H1 (cell line): ENCODE measurements around the gene INPP4B. TPM values are rescaled to one million over a fixed set of nuclear protein-coding genes. Genes with fewer than 3 reads are reported as not detected.

Experiments
- CTCF ChIA-PET: fragments of 300-600 bp; sonication (Branson Sonifier 250); formaldehyde crosslinking; loops from one replicate; lab custom pipeline; 2021; ENCODE audit not compliant: partially characterized antibody; lab: Charles Lee
- POLR2A ChIA-PET: fragments of 300-600 bp; sonication (Branson Sonifier 250); formaldehyde crosslinking; loops from one replicate; lab custom pipeline; 2021; ENCODE audit warnings: inconsistent platforms; ENCODE audit not compliant: partially characterized antibody; lab: Charles Lee
- DNase-seq, 2 experiments: peaks; one replicate each; pipeline versions ENCODE4 v3.0.0 to v3.0.0-alpha.2; 2010 to 2022; ENCODE audit warnings: low spot score in 2 of 2, low read depth in 1 of 2, mixed read lengths in 1 of 2
- FAIRE-seq: peaks from 2 replicates; lab custom pipeline; 2011; peaks lifted over from hg19 to GRCh38; lab: Jason Lieb, UNC
- H2AFZ ChIP-seq: 2 replicates; pipeline ENCODE4 v1.8.1; 2012; ENCODE audit warnings: low read length, inconsistent platforms
- H2AK5ac ChIP-seq: 2 replicates; pipeline ENCODE4 v1.6.1; 2013; ENCODE audit warnings: low read depth, low read length
- H2BK120ac ChIP-seq: replicated peaks from 2 replicates; pipeline ENCODE3; 2013; ENCODE audit warnings: low read depth, low read length, inconsistent platforms
- H2BK12ac ChIP-seq: 2 replicates; pipeline ENCODE4 v1.6.1; 2013; ENCODE audit warnings: low read depth, low read length
- H2BK15ac ChIP-seq: 2 replicates; pipeline ENCODE4 v1.6.1; 2013; ENCODE audit warnings: low read length
- H2BK20ac ChIP-seq: 2 replicates; pipeline ENCODE4 v1.6.1; 2013; ENCODE audit warnings: low read length
- H2BK5ac ChIP-seq: 2 replicates; pipeline ENCODE4 v1.6.1; 2013; ENCODE audit warnings: low read depth, low read length
- H3K14ac ChIP-seq: 2 replicates; pipeline ENCODE4 v1.6.1; 2013; ENCODE audit warnings: inconsistent platforms; ENCODE audit not compliant: insufficient read length
- H3K18ac ChIP-seq: 2 replicates; pipeline ENCODE4 v1.6.1; 2013; ENCODE audit warnings: low read length; ENCODE audit errors: extremely low read depth
- H3K23ac ChIP-seq: 2 replicates; pipeline ENCODE4 v1.6.1; 2013; ENCODE audit warnings: inconsistent platforms; ENCODE audit not compliant: insufficient read length
- H3K23me2 ChIP-seq: 2 replicates; pipeline ENCODE4 v1.6.1; 2013; ENCODE audit warnings: low read depth, low read length
- H3K27ac ChIP-seq: 2 replicates; pipeline ENCODE4 v1.6.1; 2011; ENCODE audit warnings: low read depth, low read length, inconsistent platforms
- H3K27me3 ChIP-seq, 4 experiments: replicated peaks in 1 of 4; 1 replicate in 1 of 4; 2 replicates in 3 of 4; pipeline versions ENCODE4 v1.6.1 to v1.8.1; 2011 to 2013; ENCODE audit warnings: low read length in 3 of 4, mild to moderate bottlenecking in 3 of 4, inconsistent platforms in 2 of 4, mixed read lengths in 2 of 4, moderate library complexity in 1 of 4; ENCODE audit not compliant: control insufficient read depth in 3 of 4, insufficient read depth in 3 of 4; ENCODE audit errors: extremely low read depth in 1 of 4
- H3K36me3 ChIP-seq, 4 experiments: 2 replicates each; pipeline versions ENCODE4 v1.6.1 to v1.8.1; 2011 to 2013; ENCODE audit warnings: mild to moderate bottlenecking in 4 of 4, low read length in 3 of 4, moderate library complexity in 2 of 4, control low read depth in 1 of 4, inconsistent platforms in 1 of 4; ENCODE audit not compliant: insufficient read depth in 4 of 4, control insufficient read depth in 2 of 4
- H3K4ac ChIP-seq: replicated peaks from 2 replicates; pipeline ENCODE3; 2013; ENCODE audit warnings: low read length, low read depth, mixed read lengths, inconsistent platforms; ENCODE audit not compliant: insufficient read length
- H3K4me1 ChIP-seq, 4 experiments: replicated peaks in 1 of 4; 1 replicate in 1 of 4; 2 replicates in 3 of 4; pipeline versions ENCODE4 v1.6.1 to v1.8.1; 2011 to 2013; ENCODE audit warnings: low read length in 3 of 4, inconsistent platforms in 2 of 4, mixed read lengths in 1 of 4; ENCODE audit not compliant: insufficient read depth in 4 of 4, control insufficient read depth in 3 of 4
- H3K4me2 ChIP-seq, 2 experiments: 2 replicates each; pipeline versions ENCODE4 v1.6.1 to v1.8.1; 2011 to 2013; ENCODE audit warnings: low read depth in 2 of 2, low read length in 2 of 2, control low read depth in 1 of 2, inconsistent platforms in 1 of 2, mild to moderate bottlenecking in 1 of 2; ENCODE audit not compliant: insufficient read depth in 1 of 2
- H3K4me3 ChIP-seq, 4 experiments: fragments of 200-600, 300-600 bp in 1 of 4; sonication (generic), shearing (Covaris generic), sonication (Bioruptor Twin) in 1 of 4; 2 replicates each; pipeline versions ENCODE4 v1.5.1 to v1.8.1; 2011 to 2016; ENCODE audit warnings: low read length in 4 of 4, low read depth in 3 of 4, control low read depth in 2 of 4, inconsistent platforms in 2 of 4, mild to moderate bottlenecking in 2 of 4, mixed read lengths in 1 of 4, moderate library complexity in 1 of 4; ENCODE audit not compliant: insufficient read depth in 2 of 4; ENCODE audit errors: extremely low read depth in 1 of 4
- H3K56ac ChIP-seq: replicated peaks from 2 replicates; pipeline ENCODE3; 2013; ENCODE audit warnings: low read depth, mild to moderate bottlenecking, mixed read lengths, low read length, inconsistent platforms; ENCODE audit not compliant: insufficient read length
- H3K79me1 ChIP-seq: 2 replicates; pipeline ENCODE4 v1.6.1; 2013; ENCODE audit warnings: low read depth, low read length, control low read depth
- H3K79me2 ChIP-seq, 2 experiments: 2 replicates each; pipeline versions ENCODE4 v1.6.1 to v1.8.1; 2012 to 2013; ENCODE audit warnings: low read length in 2 of 2, mild to moderate bottlenecking in 2 of 2, inconsistent platforms in 1 of 2; ENCODE audit not compliant: insufficient read depth in 2 of 2, control insufficient read depth in 1 of 2
- H3K9ac ChIP-seq, 4 experiments: replicated peaks in 1 of 4; 1 replicate in 1 of 4; 2 replicates in 3 of 4; pipeline versions ENCODE4 v1.6.1 to v1.8.1; 2011 to 2013; ENCODE audit warnings: low read depth in 3 of 4, low read length in 3 of 4, control low read depth in 2 of 4, mild to moderate bottlenecking in 2 of 4, moderate library complexity in 2 of 4, inconsistent platforms in 1 of 4; ENCODE audit errors: extremely low read depth in 1 of 4
- H3K9me3 ChIP-seq, 2 experiments: 2 replicates each; pipeline versions ENCODE4 v1.6.1 to v1.8.1; 2012 to 2013; ENCODE audit warnings: mild to moderate bottlenecking in 2 of 2, moderate library complexity in 2 of 2, control low read depth in 1 of 2, inconsistent platforms in 1 of 2, low read depth in 1 of 2, low read length in 1 of 2, mixed read lengths in 1 of 2; ENCODE audit not compliant: insufficient read depth in 2 of 2
- H4K20me1 ChIP-seq, 2 experiments: replicated peaks in 1 of 2; 2 replicates each; pipeline versions ENCODE3 to v1.8.1; 2011 to 2013; ENCODE audit warnings: inconsistent platforms in 2 of 2, low read length in 2 of 2, mild to moderate bottlenecking in 1 of 2; ENCODE audit not compliant: insufficient read depth in 2 of 2, control insufficient read depth in 1 of 2
- H4K5ac ChIP-seq: 2 replicates; pipeline ENCODE4 v1.6.1; 2013; ENCODE audit warnings: low read length, low read depth, mixed read lengths, inconsistent platforms; ENCODE audit not compliant: insufficient read length
- H4K8ac ChIP-seq: 2 replicates; pipeline ENCODE4 v1.8.0; 2013; ENCODE audit warnings: mild to moderate bottlenecking, moderate library complexity, low read length, inconsistent platforms; ENCODE audit not compliant: insufficient read depth; ENCODE audit errors: extremely low read depth
- H4K91ac ChIP-seq: replicated peaks from 2 replicates; pipeline ENCODE3; 2013; ENCODE audit warnings: low read length, mixed read lengths, inconsistent platforms; ENCODE audit not compliant: insufficient read length
- GABPA ChIP-seq: IDR thresholded peaks from 2 replicates; pipeline ENCODE4 v1.6.1; 2011; ENCODE audit warnings: mild to moderate bottlenecking, low read length, moderate library complexity, borderline replicate concordance; ENCODE audit not compliant: insufficient read depth
- WGBS, 2 experiments: shearing (Covaris generic) in 1 of 2; methylation state at CpG; one replicate each; pipeline versions ENCODE4 v1.1.6 to v1.1.7; 2013 to 2015; ENCODE audit warnings: low lambda C conversion rate in 2 of 2, mixed read lengths in 2 of 2, inconsistent platforms in 1 of 2, low coverage in 1 of 2, missing lambda C conversion rate in 1 of 2; ENCODE audit not compliant: insufficient replicate concordance in 2 of 2, insufficient coverage in 1 of 2, insufficient read length in 1 of 2; ENCODE audit errors: extremely low coverage in 1 of 2, missing lambda C conversion rate in 1 of 2; 5-methylcytosine and 5-hydroxymethylcytosine counted together
- polyA plus RNA-seq, 7 experiments: library from polyadenylated mRNA; depleted of rRNA in 3 of 7; stranded (reverse) in 5 of 7; unstranded in 2 of 7; fragments of >200 nt in 5 of 7; fragments of 200-250 nt in 2 of 7; gene quantifications; 1 replicate in 5 of 7; 2 replicates in 1 of 7; 4 replicates in 1 of 7; pipeline versions ENCODE4 v1.2.1 to v1.2.3, GENCODE V29; 2011 to 2013; ENCODE audit warnings: missing spikeins in 2 of 7, mixed read lengths in 2 of 7
- total RNA-seq: library from RNA; stranded (reverse); fragmentation: NEBNext Ultra II Directional; extraction: Animal tissue kit (Norgen Biotek cat#: 25700); gene quantifications from 2 replicates; pipeline ENCODE4 v1.2.1, GENCODE V29; 2021

Gene INPP4B
- total and polyA plus RNA-seq, 2 of the 8 experiments (the other 6 are each of a cell fraction or from before 2014, with no cell fraction given): 0.11 to 0.54 TPM

DNA sequence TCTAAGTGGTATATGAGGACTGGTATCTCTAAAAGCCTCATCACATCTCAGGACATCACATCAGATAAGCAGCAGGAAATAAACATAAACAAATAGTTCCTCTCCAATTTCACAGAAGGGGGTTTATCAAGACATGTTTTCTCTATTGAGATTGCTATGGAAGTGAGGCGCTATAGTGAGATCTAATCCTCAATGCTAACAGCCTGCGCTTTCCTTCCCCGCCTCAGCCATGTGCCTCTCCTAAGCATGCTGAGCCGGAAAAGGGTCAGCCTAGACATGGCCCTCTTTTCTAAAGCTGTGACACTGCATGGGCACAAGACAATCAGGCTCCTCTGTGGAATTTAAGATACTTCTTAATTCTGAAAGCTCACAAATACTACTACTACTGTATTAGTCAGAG is 286.1 kb downstream of the INPP4B start:
- Histone ChIP-seq H3K18ac (no peak overlapping the region), H3K4ac (no peak overlapping the region), H3K79me2 (no peaks in the 10 kb centered on the region), H3K14ac (no peak overlapping the region), H3K4me3 (no peak overlapping the region), H4K91ac (no peak overlapping the region), H3K23me2 (no peaks in the 10 kb centered on the region), H2BK12ac (no peak overlapping the region), H3K36me3 (no peaks in the 10 kb centered on the region), H3K79me1 (no peaks in the 10 kb centered on the region), H4K5ac (no peak overlapping the region), H3K27ac (no peak overlapping the region), H4K8ac (no peak overlapping the region), H4K20me1 (no peaks in the 10 kb centered on the region), H2AFZ (no peak overlapping the region), H3K4me2 (no peak overlapping the region), H2BK20ac (no peak overlapping the region), H2BK15ac (no peak overlapping the region), H3K23ac (no peak overlapping the region), H3K27me3 (no peaks in the 10 kb centered on the region), H2BK5ac (no peak overlapping the region), H3K9me3 (no peaks in the 10 kb centered on the region), H2AK5ac (no peak overlapping the region), H3K4me1 (no peaks in the 10 kb centered on the region), H2BK120ac (no peak overlapping the region), H3K9ac (no peak overlapping the region), H3K56ac (no peak overlapping the region)
- WGBS, 2 experiments: 92% methylated on average over 4 of the region's 4 CpGs; no CpG with 5 or more reads in 1 of the 2 experiments
- FAIRE-seq (no peak), DNase-seq (no peak)
- no peak for TF ChIP-seq GABPA
- ChIA-PET CTCF (no interaction called here), POLR2A (no interaction called here)
